Measurements from ENCODE around the gene SNRNP48. TPM values are rescaled to one million over a fixed set of nuclear protein-coding genes. Genes with fewer than 3 reads are reported as not detected.

The SNRNP48 gene
- total and polyA plus RNA-seq, 2 of the 8 experiments (the other 6 are each of a cell fraction or from before 2014, with no cell fraction given): 7.7 to 21.0 TPM

DNA sequence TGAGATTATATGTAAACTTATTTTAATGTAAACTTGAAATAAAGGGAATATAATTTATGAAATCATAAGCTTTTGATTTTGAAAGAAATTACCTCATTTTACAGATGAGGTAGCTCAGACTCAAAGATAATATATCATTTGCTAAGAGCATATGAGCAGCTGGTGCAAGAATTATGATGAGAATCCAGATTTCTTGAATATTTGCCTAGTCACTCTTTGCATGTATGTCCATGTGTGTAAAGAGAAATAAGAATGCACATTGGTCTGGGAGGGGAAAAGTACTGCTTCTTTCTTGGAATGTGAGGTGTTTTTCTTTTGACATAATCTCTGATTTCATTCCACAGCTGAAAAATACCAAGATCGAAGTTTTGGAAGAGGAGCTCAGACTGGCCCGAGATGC is 11.1 kb upstream of the SNRNP48 start:
- Histone ChIP-seq H3K79me2 (ENCODE audit: control insufficient read depth in 1 of 2, insufficient read depth in 2 of 2, low read length in 2 of 2) (no peaks in the 10 kb centered on the region), H2BK12ac (ENCODE audit: low read depth, low read length) (no peak overlapping the region), H3K4me3 (ENCODE audit: extremely low read depth in 1 of 4, insufficient read depth in 2 of 4, low read depth in 3 of 4, low read length in 4 of 4) (no peak overlapping the region), H3K36me3 (ENCODE audit: control insufficient read depth in 2 of 4, insufficient read depth in 4 of 4, low read length in 3 of 4) (peaks cover 20 to 89% (median 59%) of the 10 kb centered on the region in 4 experiments), H2BK15ac (ENCODE audit: low read length) (no peak overlapping the region), H4K5ac (ENCODE audit: insufficient read length, low read depth, low read length) (no peak overlapping the region), H4K20me1 (replicated peaks in 1 of 2; ENCODE audit: control insufficient read depth in 1 of 2, insufficient read depth in 2 of 2, low read length in 2 of 2) (no peaks in the 10 kb centered on the region), H2BK20ac (ENCODE audit: low read length) (no peak overlapping the region), H3K27me3 (replicated peaks in 1 of 4; ENCODE audit: control insufficient read depth in 3 of 4, extremely low read depth in 1 of 4, insufficient read depth in 3 of 4, low read length in 3 of 4) (no peaks in the 10 kb centered on the region), H3K9me3 (ENCODE audit: insufficient read depth in 2 of 2, low read depth in 1 of 2, low read length in 1 of 2) (no peaks in the 10 kb centered on the region), H3K9ac (replicated peaks in 1 of 4; ENCODE audit: extremely low read depth in 1 of 4, low read depth in 3 of 4, low read length in 3 of 4) (no peak overlapping the region), H3K79me1 (ENCODE audit: low read depth, low read length) (no peaks in the 10 kb centered on the region), H3K14ac (ENCODE audit: insufficient read length) (no peak overlapping the region), H3K56ac (replicated peaks; ENCODE audit: insufficient read length, low read depth, low read length) (no peak overlapping the region), H2BK5ac (ENCODE audit: low read depth, low read length) (no peak overlapping the region), H2AFZ (ENCODE audit: low read length) (no peak overlapping the region), H4K8ac (ENCODE audit: extremely low read depth, insufficient read depth, low read length) (no peak overlapping the region), H3K23me2 (ENCODE audit: low read depth, low read length) (no peaks in the 10 kb centered on the region), H3K23ac (ENCODE audit: insufficient read length) (no peak overlapping the region), H3K4me2 (ENCODE audit: insufficient read depth in 1 of 2, low read depth in 2 of 2, low read length in 2 of 2) (no peak overlapping the region), H3K18ac (ENCODE audit: extremely low read depth, low read length) (no peak overlapping the region), H3K27ac (ENCODE audit: low read depth, low read length) (no peak overlapping the region), H2BK120ac (replicated peaks; ENCODE audit: low read depth, low read length) (no peak overlapping the region), H2AK5ac (ENCODE audit: low read depth, low read length) (no peak overlapping the region), H4K91ac (replicated peaks; ENCODE audit: insufficient read length, low read length) (no peak overlapping the region), H3K4me1 (replicated peaks in 1 of 4; ENCODE audit: control insufficient read depth in 3 of 4, insufficient read depth in 4 of 4, low read length in 3 of 4) (no peaks in the 10 kb centered on the region), H3K4ac (replicated peaks; ENCODE audit: insufficient read length, low read depth, low read length) (no peak overlapping the region)
- no peak for FAIRE-seq
- ChIA-PET CTCF (ENCODE audit: partially characterized antibody) (interaction anchor here (1.6 kb wide), 1 partner anchor 13 kb away, joined by 5 read pairs; no protein-coding TSS in a partner anchor), POLR2A (ENCODE audit: partially characterized antibody) (interaction anchor here (1.5 kb wide), 1 partner anchor 11 kb away, joined by 3 read pairs; no protein-coding TSS in a partner anchor)
- no peak for DNase-seq (ENCODE audit: low read depth in 1 of 2, low spot score in 2 of 2)
- 93% methylated on average over 2 of the region's 2 CpGs; no CpG with 5 or more reads in 1 of the 2 experiments for WGBS, 2 experiments (ENCODE audit: extremely low coverage in 1 of 2, insufficient coverage in 1 of 2, insufficient read length in 1 of 2, insufficient replicate concordance in 2 of 2, low coverage in 1 of 2, low lambda C conversion rate in 2 of 2, missing lambda C conversion rate in 1 of 2)
- TF ChIP-seq ZNF274 (IDR thresholded peaks at IDR 0.05; ENCODE audit: borderline replicate concordance, extremely low read depth, low read length): no peak
- TF ChIP-seq POU5F1 (IDR thresholded peaks at IDR 0.05; ENCODE audit: low read depth, low read length): no peak
- no peak for TF ChIP-seq TAF7 (optimal IDR thresholded peaks at IDR 0.05; ENCODE audit: borderline replicate concordance, low read depth, low read length)
- no peak for TF ChIP-seq SIN3A (conservative IDR thresholded peaks at IDR 0.05 in 1 of 2, IDR thresholded peaks at IDR 0.05 in 1 of 2; ENCODE audit: low read depth in 1 of 2, low read length in 2 of 2)
- TF ChIP-seq TBP (IDR thresholded peaks at IDR 0.05; ENCODE audit: low read depth, low read length): no peak

All from H1 (cell line).